ENCODE measurements around the gene CCDC87. TPM values are rescaled to one million over a fixed set of nuclear protein-coding genes. Genes with fewer than 3 reads are reported as not detected.

CCDC87 gene
- total and polyA plus RNA-seq, 2 donors, result 0.43 TPM; not detected in 1

Small RNA genes lying within 50 kb of the gene (small RNA-seq; reads per million reads assigned to genes)
- not detected for gene RNU4-39P

Other genes starting within 250 kb of the CCDC87 start
- 13.6 TPM for gene BRMS1, start 248.0 kb downstream of the CCDC87 start, total RNA-seq
- gene BRMS1, start 248.0 kb downstream of the CCDC87 start, polyA plus RNA-seq, result 37.3 TPM
- gene B4GAT1, start 245.4 kb downstream of the CCDC87 start, total RNA-seq, result 22.8 TPM
- gene B4GAT1, start 245.4 kb downstream of the CCDC87 start, polyA plus RNA-seq, result 50.4 TPM
- gene SLC29A2, start 221.3 kb downstream of the CCDC87 start, total RNA-seq, result 1.1 TPM
- gene SLC29A2, start 221.3 kb downstream of the CCDC87 start, polyA plus RNA-seq, result 2.1 TPM
- 1.6 TPM for gene NPAS4, start 172.0 kb downstream of the CCDC87 start, total RNA-seq
- 2.4 TPM for gene NPAS4, start 172.0 kb downstream of the CCDC87 start, polyA plus RNA-seq
- gene MRPL11, start 154.2 kb downstream of the CCDC87 start, total RNA-seq, result 32.9 TPM
- 54.9 TPM for gene MRPL11, start 154.2 kb downstream of the CCDC87 start, polyA plus RNA-seq
- 7.6 TPM for gene PELI3, start 126.2 kb downstream of the CCDC87 start, total RNA-seq
- 22.5 TPM for gene PELI3, start 126.2 kb downstream of the CCDC87 start, polyA plus RNA-seq
- 16.9 TPM for gene DPP3, start 112.6 kb downstream of the CCDC87 start, total RNA-seq
- 26.8 TPM for gene DPP3, start 112.6 kb downstream of the CCDC87 start, polyA plus RNA-seq
- gene BBS1, start 82.4 kb downstream of the CCDC87 start, total RNA-seq, result 40.4 TPM
- gene BBS1, start 82.4 kb downstream of the CCDC87 start, polyA plus RNA-seq, result 33.3 TPM
- gene ZDHHC24, start 47.0 kb downstream of the CCDC87 start, total RNA-seq, result 5.0 TPM
- gene ZDHHC24, start 47.0 kb downstream of the CCDC87 start, polyA plus RNA-seq, result 11.4 TPM
- gene ACTN3, start 46.2 kb downstream of the CCDC87 start, total RNA-seq, result not detected
- 0.18 TPM for gene ACTN3, start 46.2 kb downstream of the CCDC87 start, polyA plus RNA-seq
- 22.8 TPM for gene CTSF, start 24.5 kb downstream of the CCDC87 start, total RNA-seq
- 92.1 TPM for gene CTSF, start 24.5 kb downstream of the CCDC87 start, polyA plus RNA-seq
- gene CCS, start 122 bp upstream of the CCDC87 start, total RNA-seq, result 31.7 TPM
- gene CCS, start 122 bp upstream of the CCDC87 start, polyA plus RNA-seq, result 64.7 TPM
- 49.9 TPM for gene RBM14, start 23.6 kb upstream of the CCDC87 start, total RNA-seq
- 41.6 TPM for gene RBM14, start 23.6 kb upstream of the CCDC87 start, polyA plus RNA-seq
- 96.0 TPM for gene RBM4, start 45.6 kb upstream of the CCDC87 start, total RNA-seq
- gene RBM4, start 45.6 kb upstream of the CCDC87 start, polyA plus RNA-seq, result 108 TPM
- gene RBM4B, start 84.8 kb upstream of the CCDC87 start, total RNA-seq, result 47.4 TPM
- 21.4 TPM for gene RBM4B, start 84.8 kb upstream of the CCDC87 start, polyA plus RNA-seq
- 6.7 TPM for gene SPTBN2, start 136.2 kb upstream of the CCDC87 start, total RNA-seq
- 2.5 TPM for gene SPTBN2, start 136.2 kb upstream of the CCDC87 start, polyA plus RNA-seq